ENCODE data around the gene DERA. TPM values are rescaled to one million over a fixed set of nuclear protein-coding genes. Genes with fewer than 3 reads are reported as not detected.

DERA gene
- total and polyA plus RNA-seq, 11 donors = 19.0 to 44.3 (median 23.8) TPM

GRCh38 chr12:15919418-15919817 lies 8.3 kb downstream of the DERA start:
- Histone ChIP-seq H3K9me3 (no peaks in the 10 kb centered on the region), H3K4me3 (no peak overlapping the region), H3K27ac (peak overlapping the region in 1 of 12 donors; percentile 70), H3K36me3 (peaks cover 0 to 5% (median 0%) of the 10 kb centered on the region in 9 donors), H3K27me3 (no peaks in the 10 kb centered on the region), H3K4me1 (peaks cover 0 to 8% (median 0%) of the 10 kb centered on the region in 12 donors)
- no peak for TF ChIP-seq POLR2A (IDR thresholded peaks at IDR 0.05)
- DNase-seq = no peak
- 83 to 89% (median 85%) methylated on average over 2 of the region's 2 CpGs for whole genome bisulfite sequencing, 4 donors
- ATAC-seq = no peak
- intact Hi-C loops (cut with DNase I) = no loop called here

GRCh38 chr12:15924956-15925355 lies 13.8 kb downstream of the DERA start:
- TF ChIP-seq, protein P1, sequence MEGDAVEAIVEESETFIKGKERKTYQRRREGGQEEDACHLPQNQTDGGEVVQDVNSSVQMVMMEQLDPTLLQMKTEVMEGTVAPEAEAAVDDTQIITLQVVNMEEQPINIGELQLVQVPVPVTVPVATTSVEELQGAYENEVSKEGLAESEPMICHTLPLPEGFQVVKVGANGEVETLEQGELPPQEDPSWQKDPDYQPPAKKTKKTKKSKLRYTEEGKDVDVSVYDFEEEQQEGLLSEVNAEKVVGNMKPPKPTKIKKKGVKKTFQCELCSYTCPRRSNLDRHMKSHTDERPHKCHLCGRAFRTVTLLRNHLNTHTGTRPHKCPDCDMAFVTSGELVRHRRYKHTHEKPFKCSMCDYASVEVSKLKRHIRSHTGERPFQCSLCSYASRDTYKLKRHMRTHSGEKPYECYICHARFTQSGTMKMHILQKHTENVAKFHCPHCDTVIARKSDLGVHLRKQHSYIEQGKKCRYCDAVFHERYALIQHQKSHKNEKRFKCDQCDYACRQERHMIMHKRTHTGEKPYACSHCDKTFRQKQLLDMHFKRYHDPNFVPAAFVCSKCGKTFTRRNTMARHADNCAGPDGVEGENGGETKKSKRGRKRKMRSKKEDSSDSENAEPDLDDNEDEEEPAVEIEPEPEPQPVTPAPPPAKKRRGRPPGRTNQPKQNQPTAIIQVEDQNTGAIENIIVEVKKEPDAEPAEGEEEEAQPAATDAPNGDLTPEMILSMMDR (IDR thresholded peaks at IDR 0.05) = no peak
- TF ChIP-seq POLR2A (IDR thresholded peaks at IDR 0.05) = no peak
- H3K4me3 ChIP-seq = no peak overlapping the region
- no peaks in the 10 kb centered on the region for H3K27me3 ChIP-seq
- no peak overlapping the region for H3K27ac ChIP-seq
- no peaks in the 10 kb centered on the region for H3K36me3 ChIP-seq
- no peaks in the 10 kb centered on the region for H3K9me3 ChIP-seq
- WGBS, 4 donors = 89 to 98% (median 95%) methylated on average over 1 of the region's 1 CpG
- peaks cover 0 to 17% (median 8%) of the 10 kb centered on the region in 12 donors for H3K4me1 ChIP-seq
- ATAC-seq (no peak), DNase-seq (no peak)
- intact Hi-C loops (cut with DNase I) = no loop called here

DNA sequence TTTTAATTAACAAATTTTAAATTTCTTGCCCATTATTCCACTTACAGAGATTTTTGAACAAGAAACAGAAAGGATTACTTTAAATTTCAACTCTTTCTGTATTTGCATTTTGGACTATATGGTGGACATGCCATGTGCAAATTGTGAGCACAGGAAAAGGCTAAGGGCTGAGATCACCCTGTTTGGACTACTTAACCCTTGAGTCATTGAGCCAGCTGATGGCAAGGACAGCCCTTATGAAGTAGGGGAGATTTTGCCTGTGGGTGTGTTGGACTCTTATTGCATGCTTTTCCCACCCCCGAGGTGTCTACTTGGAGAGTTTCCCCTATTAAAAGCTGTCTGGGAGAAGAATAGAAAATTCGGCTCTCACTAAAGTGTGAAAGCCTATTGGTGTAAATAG lies 17.2 kb downstream of the DERA start:
- H3K36me3 ChIP-seq = no peaks in the 10 kb centered on the region
- no peak for TF ChIP-seq POLR2A (IDR thresholded peaks at IDR 0.05)
- TF ChIP-seq, protein P1 (IDR thresholded peaks at IDR 0.05) = no peak
- intact Hi-C loops (cut with DNase I) = no loop called here
- H3K9me3 ChIP-seq = no peaks in the 10 kb centered on the region
- H3K27me3 ChIP-seq = no peaks in the 10 kb centered on the region
- peaks cover 0 to 17% (median 8%) of the 10 kb centered on the region in 12 donors for H3K4me1 ChIP-seq
- DNase-seq (no peak), ATAC-seq (peak in 2 of 4 donors; percentile 39 to 87)
- 34 to 77% (median 60%) methylated on average over 2 of the region's 2 CpGs for WGBS, 4 donors
- H3K4me3 ChIP-seq = no peak overlapping the region
- H3K27ac ChIP-seq = no peak overlapping the region

DNA sequence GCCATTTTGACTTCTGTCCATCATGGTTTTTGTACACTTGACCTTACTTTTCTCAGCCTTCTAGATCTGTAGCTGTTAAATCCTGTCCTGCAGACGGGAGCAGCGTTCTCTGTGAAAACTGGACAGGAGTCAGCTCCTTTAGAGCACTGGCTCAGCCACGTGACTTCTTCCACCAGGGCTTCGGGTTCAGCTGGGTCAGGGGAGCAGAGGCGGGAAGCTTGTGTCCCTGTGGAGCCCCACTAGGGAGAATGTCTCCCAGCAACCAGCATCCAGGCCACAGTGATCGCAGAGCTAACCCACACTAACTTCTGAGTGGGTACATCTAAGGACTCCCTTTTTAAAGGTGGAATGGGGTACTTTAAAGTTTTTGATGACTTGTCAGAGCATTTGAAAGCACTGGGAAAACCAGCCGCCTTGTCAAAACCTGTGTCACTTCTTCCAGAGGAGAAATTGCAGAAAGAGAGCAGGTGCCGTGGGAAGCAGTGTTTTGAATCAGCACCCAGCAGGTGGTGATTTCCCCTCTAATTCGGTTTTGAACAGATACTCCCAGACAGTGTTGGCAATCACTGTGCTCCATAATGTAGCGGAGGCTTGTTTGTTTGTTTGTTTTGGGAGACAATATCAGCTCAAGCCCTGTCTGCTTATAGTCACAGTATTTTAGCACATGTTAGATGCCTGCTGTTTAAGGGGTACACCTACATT lies 17.9 kb downstream of the DERA start:
- Histone ChIP-seq H3K27me3 (no peaks in the 10 kb centered on the region), H3K9me3 (no peaks in the 10 kb centered on the region), H3K4me3 (no peak overlapping the region), H3K36me3 (no peaks in the 10 kb centered on the region), H3K27ac (no peak overlapping the region), H3K4me1 (peaks cover 0 to 17% (median 8%) of the 10 kb centered on the region in 12 donors)
- ATAC-seq (peak; percentile 76 to 89 (median 84)), DNase-seq (peak; percentile 33 to 56 (median 47))
- 49 to 60% (median 54%) methylated on average over 10 of the region's 10 CpGs for WGBS, 4 donors
- TF ChIP-seq, protein P1 (IDR thresholded peaks at IDR 0.05) = no peak
- no peak for TF ChIP-seq POLR2A (IDR thresholded peaks at IDR 0.05)
- intact Hi-C loops (cut with DNase I) = no loop called here
